Natural killer cell (primary cell): ENCODE measurements around the gene NEK5. TPM values are rescaled to one million over a fixed set of nuclear protein-coding genes. Genes with fewer than 3 reads are reported as not detected.

Source experiments
- ATAC-seq, 3 donors: fragments of 150-1000 bp in 2 of 3; fragments of 200-7000 bp in 1 of 3; cut with Tn5 transposase; 1 replicate in 1 of 3; 2 replicates in 2 of 3; pipeline ENCODE4 v1.10.0; 2021; ENCODE audit warnings: mild to moderate bottlenecking in 2 of 3, moderate library complexity in 2 of 3
- DNase-seq, 2 donors: peaks; one replicate each; pipeline versions ENCODE4 v3.0.0 to v3.0.0-alpha.2; 2013 to 2021; ENCODE audit warnings: mixed read lengths in 1 of 2
- H3K27ac ChIP-seq: one replicate; pipeline ENCODE4 v1.5.1; 2013; ENCODE audit warnings: mild to moderate bottlenecking, low read length
- H3K27me3 ChIP-seq: one replicate; pipeline ENCODE4 v1.6.1; 2013; ENCODE audit warnings: low read length; ENCODE audit not compliant: control insufficient read depth, insufficient read depth
- H3K36me3 ChIP-seq: one replicate; pipeline ENCODE4 v1.6.1; 2013; ENCODE audit warnings: low read length; ENCODE audit not compliant: control insufficient read depth, insufficient read depth
- H3K4me1 ChIP-seq: one replicate; pipeline ENCODE4 v1.6.1; 2013; ENCODE audit warnings: low read length; ENCODE audit not compliant: control insufficient read depth, insufficient read depth
- H3K4me3 ChIP-seq: one replicate; pipeline ENCODE4 v1.5.1; 2013; ENCODE audit warnings: low read length
- H3K9me3 ChIP-seq: one replicate; pipeline ENCODE4 v1.6.1; 2013; ENCODE audit warnings: low read length; ENCODE audit not compliant: control insufficient read depth, insufficient read depth
- H3K27ac Mint-ChIP-seq, 2 donors: one replicate each; pipeline ENCODE4 v1.8.0; 2022; ENCODE audit warnings: mild to moderate bottlenecking in 2 of 2, mixed read lengths in 2 of 2, moderate library complexity in 1 of 2
- H3K27me3 Mint-ChIP-seq, 2 donors: one replicate each; pipeline ENCODE4 v1.8.0; 2022; ENCODE audit warnings: low read depth in 2 of 2, mixed read lengths in 2 of 2
- H3K36me3 Mint-ChIP-seq: one replicate; pipeline ENCODE4 v1.8.0; 2022; ENCODE audit warnings: mixed read lengths
- H3K4me1 Mint-ChIP-seq, 2 donors: one replicate each; pipeline ENCODE4 v1.8.0; 2022; ENCODE audit warnings: mixed read lengths in 2 of 2
- H3K4me3 Mint-ChIP-seq: one replicate; pipeline ENCODE4 v1.8.0; 2022; ENCODE audit warnings: mild to moderate bottlenecking, moderate library complexity, mixed read lengths
- H3K9me3 Mint-ChIP-seq, 2 donors: one replicate each; pipeline ENCODE4 v1.8.0; 2022; ENCODE audit warnings: mixed read lengths in 2 of 2
- WGBS: methylation state at CpG from one replicate; pipeline ENCODE4 v1.1.7; 2013; ENCODE audit warnings: missing lambda C conversion rate; ENCODE audit not compliant: insufficient coverage; 5-methylcytosine and 5-hydroxymethylcytosine counted together
- intact Hi-C: fragments of 100-400 bp; cut with micrococcal nuclease; formaldehyde crosslinking; loops from one replicate; pipeline ENCODE4 v1.14.2; 2022
- total RNA-seq, 4 donors: library from RNA; stranded (reverse); fragments of 120-200 nt in 1 of 4; gene quantifications; one replicate each; pipeline versions ENCODE4 v1.2.3 to v1.2.4, GENCODE V29; 2013 to 2022
- TF ChIP-seq, protein P1 (sequence below): fragments of 200-600 bp; IDR thresholded peaks from one replicate; pipeline ENCODE4 v1.8.0; 2022; ENCODE audit warnings: antibody characterized with exemption

The NEK5 gene
- total RNA-seq, 3 donors from 2014 or later (not counting 1 experiment from before 2014, with no cell fraction given) = 0.13 TPM; not detected in 2

- Mint-ChIP-seq H3K4me3 (no peak overlapping the region), H3K36me3 (no peaks in the 10 kb centered on the region), H3K4me1 (no peaks in the 10 kb centered on the region), H3K9me3 (no peaks in the 10 kb centered on the region), H3K27ac (no peak overlapping the region), H3K27me3 (peaks cover 15 to 53% of the 10 kb centered on the region in 2 donors)
- Histone ChIP-seq H3K27me3 (no peaks in the 10 kb centered on the region), H3K36me3 (no peaks in the 10 kb centered on the region), H3K4me3 (no peak overlapping the region), H3K27ac (no peak overlapping the region), H3K9me3 (no peaks in the 10 kb centered on the region), H3K4me1 (no peaks in the 10 kb centered on the region)
- intact Hi-C loops = no loop called here
- TF ChIP-seq, protein P1, sequence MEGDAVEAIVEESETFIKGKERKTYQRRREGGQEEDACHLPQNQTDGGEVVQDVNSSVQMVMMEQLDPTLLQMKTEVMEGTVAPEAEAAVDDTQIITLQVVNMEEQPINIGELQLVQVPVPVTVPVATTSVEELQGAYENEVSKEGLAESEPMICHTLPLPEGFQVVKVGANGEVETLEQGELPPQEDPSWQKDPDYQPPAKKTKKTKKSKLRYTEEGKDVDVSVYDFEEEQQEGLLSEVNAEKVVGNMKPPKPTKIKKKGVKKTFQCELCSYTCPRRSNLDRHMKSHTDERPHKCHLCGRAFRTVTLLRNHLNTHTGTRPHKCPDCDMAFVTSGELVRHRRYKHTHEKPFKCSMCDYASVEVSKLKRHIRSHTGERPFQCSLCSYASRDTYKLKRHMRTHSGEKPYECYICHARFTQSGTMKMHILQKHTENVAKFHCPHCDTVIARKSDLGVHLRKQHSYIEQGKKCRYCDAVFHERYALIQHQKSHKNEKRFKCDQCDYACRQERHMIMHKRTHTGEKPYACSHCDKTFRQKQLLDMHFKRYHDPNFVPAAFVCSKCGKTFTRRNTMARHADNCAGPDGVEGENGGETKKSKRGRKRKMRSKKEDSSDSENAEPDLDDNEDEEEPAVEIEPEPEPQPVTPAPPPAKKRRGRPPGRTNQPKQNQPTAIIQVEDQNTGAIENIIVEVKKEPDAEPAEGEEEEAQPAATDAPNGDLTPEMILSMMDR = no peak
- no peak for ATAC-seq
- WGBS = 74% methylated on average over 5 of the region's 6 CpGs
- no peak for DNase-seq
Measured at GRCh38 chr13:51998723-51999509, 130.0 kb downstream of the NEK5 start.

- H3K27me3 Mint-ChIP-seq = peaks cover 15 to 53% of the 10 kb centered on the region in 2 donors
- no peaks in the 10 kb centered on the region for H3K9me3 Mint-ChIP-seq
- Histone ChIP-seq H3K4me1 (no peaks in the 10 kb centered on the region), H3K36me3 (no peaks in the 10 kb centered on the region), H3K9me3 (no peaks in the 10 kb centered on the region), H3K27ac (no peak overlapping the region), H3K27me3 (no peaks in the 10 kb centered on the region), H3K4me3 (no peak overlapping the region)
- no peak for ATAC-seq
- H3K4me1 Mint-ChIP-seq = no peaks in the 10 kb centered on the region
- TF ChIP-seq, protein P1 = no peak
- no peaks in the 10 kb centered on the region for H3K36me3 Mint-ChIP-seq
- WGBS = 79% methylated on average over 8 of the region's 8 CpGs
- no peak overlapping the region for H3K27ac Mint-ChIP-seq
- no peak overlapping the region for H3K4me3 Mint-ChIP-seq
- no peak for DNase-seq
- intact Hi-C loops = no loop called here
Measured at GRCh38 chr13:51997641-51998330, 131.1 kb downstream of the NEK5 start.

DNA sequence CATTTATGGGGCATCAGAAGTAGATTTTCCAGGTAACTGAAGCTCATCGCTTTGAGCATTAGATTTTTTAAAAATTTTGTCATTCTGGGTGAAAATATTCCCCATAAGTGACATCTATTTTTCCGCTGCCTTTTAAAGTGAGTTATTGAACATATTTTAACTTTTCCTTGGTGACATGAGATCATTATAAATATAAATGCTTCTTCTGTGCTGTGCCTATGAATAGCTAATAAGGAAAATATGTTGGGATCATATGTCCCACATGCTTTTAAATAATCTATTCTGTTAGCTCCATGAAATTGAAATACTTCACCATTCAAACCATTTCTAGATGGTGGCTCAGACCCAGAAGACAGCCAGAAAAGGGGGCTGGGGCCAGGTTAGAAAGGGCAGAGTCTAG is 131.7 kb downstream of the NEK5 start:
- Histone ChIP-seq H3K9me3 (no peaks in the 10 kb centered on the region), H3K36me3 (no peaks in the 10 kb centered on the region), H3K4me1 (no peaks in the 10 kb centered on the region), H3K4me3 (no peak overlapping the region), H3K27me3 (no peaks in the 10 kb centered on the region), H3K27ac (no peak overlapping the region)
- intact Hi-C loops = no loop called here
- H3K4me3 Mint-ChIP-seq = no peak overlapping the region
- H3K9me3 Mint-ChIP-seq = no peaks in the 10 kb centered on the region
- TF ChIP-seq, protein P1 = no peak
- ATAC-seq (no peak), DNase-seq (no peak)
- 100% methylated on average over 1 of the region's 2 CpGs for WGBS
- H3K36me3 Mint-ChIP-seq = no peaks in the 10 kb centered on the region
- no peak overlapping the region for H3K27ac Mint-ChIP-seq
- peaks cover 15 to 53% of the 10 kb centered on the region in 2 donors for H3K27me3 Mint-ChIP-seq
- no peaks in the 10 kb centered on the region for H3K4me1 Mint-ChIP-seq
